Measurements from ENCODE around the gene HTT.

DNA sequence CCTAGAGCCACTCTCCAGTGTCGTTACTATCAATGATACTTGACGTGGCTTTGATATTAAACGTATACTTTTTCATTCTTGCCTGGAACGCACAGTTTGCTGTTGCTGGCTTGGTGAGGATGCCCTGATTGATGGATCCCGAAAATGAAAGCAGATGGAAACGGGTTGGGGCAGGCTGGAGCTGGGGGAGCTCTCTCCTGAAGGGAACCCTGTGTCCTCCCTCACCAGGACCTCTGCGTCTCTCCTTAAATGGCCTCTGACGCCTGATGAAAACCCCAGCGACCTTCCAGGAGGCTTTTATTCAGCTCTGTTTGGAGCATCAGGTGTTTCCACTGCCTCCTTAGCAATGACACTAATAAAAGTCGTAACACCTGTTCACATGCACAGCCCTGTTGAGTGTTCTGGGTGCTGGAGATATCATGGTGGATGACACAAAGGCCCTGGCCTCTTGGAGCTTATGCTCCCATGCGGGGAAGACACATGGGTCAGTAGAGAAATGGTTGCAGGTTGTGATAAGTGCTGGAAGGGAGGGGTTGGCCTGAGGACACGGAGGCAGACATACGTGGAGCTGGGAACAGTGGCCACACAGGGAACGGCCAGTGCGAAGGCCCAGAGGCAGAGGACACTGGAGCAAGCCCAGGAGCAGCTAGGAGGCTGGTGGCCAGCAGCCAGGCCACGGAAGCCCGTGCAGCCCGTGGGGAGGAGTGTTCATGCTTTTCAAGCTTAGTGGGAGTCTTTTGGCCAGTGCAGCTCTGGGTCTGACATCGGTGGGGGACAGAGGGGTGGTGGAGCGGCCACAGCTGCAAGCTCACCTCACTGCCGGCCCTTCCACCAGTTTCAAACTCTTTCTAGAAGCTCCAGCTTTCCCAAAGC is 182.0 kb downstream of the HTT start:
- no peak for TF ChIP-seq EZH2 (IDR thresholded peaks at IDR 0.05; ENCODE audit: insufficient read depth, low read length)
- TF ChIP-seq, protein P1, sequence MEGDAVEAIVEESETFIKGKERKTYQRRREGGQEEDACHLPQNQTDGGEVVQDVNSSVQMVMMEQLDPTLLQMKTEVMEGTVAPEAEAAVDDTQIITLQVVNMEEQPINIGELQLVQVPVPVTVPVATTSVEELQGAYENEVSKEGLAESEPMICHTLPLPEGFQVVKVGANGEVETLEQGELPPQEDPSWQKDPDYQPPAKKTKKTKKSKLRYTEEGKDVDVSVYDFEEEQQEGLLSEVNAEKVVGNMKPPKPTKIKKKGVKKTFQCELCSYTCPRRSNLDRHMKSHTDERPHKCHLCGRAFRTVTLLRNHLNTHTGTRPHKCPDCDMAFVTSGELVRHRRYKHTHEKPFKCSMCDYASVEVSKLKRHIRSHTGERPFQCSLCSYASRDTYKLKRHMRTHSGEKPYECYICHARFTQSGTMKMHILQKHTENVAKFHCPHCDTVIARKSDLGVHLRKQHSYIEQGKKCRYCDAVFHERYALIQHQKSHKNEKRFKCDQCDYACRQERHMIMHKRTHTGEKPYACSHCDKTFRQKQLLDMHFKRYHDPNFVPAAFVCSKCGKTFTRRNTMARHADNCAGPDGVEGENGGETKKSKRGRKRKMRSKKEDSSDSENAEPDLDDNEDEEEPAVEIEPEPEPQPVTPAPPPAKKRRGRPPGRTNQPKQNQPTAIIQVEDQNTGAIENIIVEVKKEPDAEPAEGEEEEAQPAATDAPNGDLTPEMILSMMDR (IDR thresholded peaks at IDR 0.05; ENCODE audit: insufficient read depth, low read depth, low read length) = no peak

All from astrocyte (in vitro differentiated cells and primary cell).